ENCODE measurements around the gene SNX8.

SNX8 gene

GRCh38 chr7:2256306-2257045 is 57.8 kb downstream of the SNX8 start:
- H3K4me3 ChIP-seq (replicated peaks; ENCODE audit: low read depth, low read length), result no peak overlapping the region
- TF ChIP-seq CTCF (IDR thresholded peaks at IDR 0.05; ENCODE audit: low read depth, low read length, missing control alignments), result no peak
- no peak for DNase-seq (ENCODE audit: extremely low read depth, low read depth)

- no peak for DNase-seq (ENCODE audit: extremely low read depth, low read depth)
- H3K4me3 ChIP-seq (replicated peaks; ENCODE audit: low read depth, low read length), result no peak overlapping the region
- TF ChIP-seq CTCF (IDR thresholded peaks at IDR 0.05; ENCODE audit: low read depth, low read length, missing control alignments), result no peak
Observed at GRCh38 chr7:2255145-2256139, 58.8 kb downstream of the SNX8 start.

GRCh38 chr7:2254429-2255144 is 59.7 kb downstream of the SNX8 start:
- no peak overlapping the region for H3K4me3 ChIP-seq (replicated peaks; ENCODE audit: low read depth, low read length)
- no peak for TF ChIP-seq CTCF (IDR thresholded peaks at IDR 0.05; ENCODE audit: low read depth, low read length, missing control alignments)
- DNase-seq (ENCODE audit: extremely low read depth, low read depth), result no peak

GRCh38 chr7:2253525-2254244 is 60.6 kb downstream of the SNX8 start:
- no peak for DNase-seq (ENCODE audit: extremely low read depth, low read depth)
- TF ChIP-seq CTCF (IDR thresholded peaks at IDR 0.05; ENCODE audit: low read depth, low read length, missing control alignments), result no peak
- no peak overlapping the region for H3K4me3 ChIP-seq (replicated peaks; ENCODE audit: low read depth, low read length)

- DNase-seq (ENCODE audit: extremely low read depth, low read depth), result no peak
- no peak overlapping the region for H3K4me3 ChIP-seq (replicated peaks; ENCODE audit: low read depth, low read length)
- TF ChIP-seq CTCF (IDR thresholded peaks at IDR 0.05; ENCODE audit: low read depth, low read length, missing control alignments), result no peak
Observed at GRCh38 chr7:2253021-2253420, 61.2 kb downstream of the SNX8 start.

Measured in HFF-Myc (cell line).